Measurements from ENCODE around the gene MUC5B. TPM values are rescaled to one million over a fixed set of nuclear protein-coding genes. Genes with fewer than 3 reads are reported as not detected.
A peak's percentile ranks its signal among the peaks of the same experiment; 100 is the strongest.

Gene MUC5B
- total and polyA plus RNA-seq, 2 donors from 2014 or later = 0.38 TPM; not detected in 1

DNA sequence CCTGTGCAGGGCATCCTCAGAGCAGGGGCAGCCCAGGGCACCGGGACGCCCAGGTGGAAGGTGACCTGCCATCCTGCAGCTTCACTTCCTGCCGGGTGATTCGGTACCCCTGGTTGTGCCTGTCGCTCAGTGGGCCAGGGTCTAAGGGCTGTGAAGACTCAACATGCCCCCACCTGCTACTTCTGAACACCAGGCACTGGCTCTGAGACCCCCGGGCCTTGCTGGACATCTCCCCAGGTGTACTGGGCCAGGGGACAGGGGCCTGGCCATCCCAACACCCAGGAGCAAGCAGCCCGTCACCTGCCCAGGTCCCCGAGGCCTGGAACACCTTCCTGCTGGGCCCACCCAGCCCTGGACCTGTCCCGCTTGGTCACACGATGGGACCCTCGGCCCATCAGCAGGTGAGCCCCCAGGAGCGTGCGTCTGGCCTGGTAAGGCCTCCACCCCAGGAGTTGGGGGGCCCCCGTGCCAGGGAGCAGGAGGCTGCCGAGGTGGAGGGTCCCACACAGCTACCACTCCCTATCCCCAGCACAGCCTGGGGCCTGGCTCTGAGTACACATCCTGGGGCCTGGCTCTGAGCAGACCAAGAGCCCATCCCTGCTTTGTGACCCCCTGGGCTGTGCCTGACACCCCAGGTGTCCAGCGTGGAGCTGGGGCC lies 3.9 kb upstream of the MUC5B start:
- peak in 2 of 5 donors; percentile 25 to 60 for DNase-seq
- Histone ChIP-seq H3K36me3 (ENCODE audit: control insufficient read depth in 2 of 3, insufficient read depth in 3 of 3, low read length in 3 of 3) (no peaks in the 10 kb centered on the region), H3K9me3 (ENCODE audit: control insufficient read depth in 2 of 3, insufficient read depth in 1 of 3, low read length in 3 of 3) (no peaks in the 10 kb centered on the region), H3K9ac (ENCODE audit: low read length in 3 of 3) (no peak overlapping the region), H3K4me3 (ENCODE audit: low read length in 3 of 3) (no peak overlapping the region), H3K27ac (ENCODE audit: low read depth in 2 of 2, low read length in 2 of 2) (no peak overlapping the region), H3K4me1 (ENCODE audit: control insufficient read depth in 2 of 3, insufficient read depth in 2 of 3, low read depth in 1 of 3, low read length in 3 of 3) (no peaks in the 10 kb centered on the region), H3K27me3 (ENCODE audit: control insufficient read depth, insufficient read depth, low read length) (no peaks in the 10 kb centered on the region)
- intact Hi-C loops (cut with DNase I) = no loop called here
- FAIRE-seq = no peak
- TF ChIP-seq, protein P1, sequence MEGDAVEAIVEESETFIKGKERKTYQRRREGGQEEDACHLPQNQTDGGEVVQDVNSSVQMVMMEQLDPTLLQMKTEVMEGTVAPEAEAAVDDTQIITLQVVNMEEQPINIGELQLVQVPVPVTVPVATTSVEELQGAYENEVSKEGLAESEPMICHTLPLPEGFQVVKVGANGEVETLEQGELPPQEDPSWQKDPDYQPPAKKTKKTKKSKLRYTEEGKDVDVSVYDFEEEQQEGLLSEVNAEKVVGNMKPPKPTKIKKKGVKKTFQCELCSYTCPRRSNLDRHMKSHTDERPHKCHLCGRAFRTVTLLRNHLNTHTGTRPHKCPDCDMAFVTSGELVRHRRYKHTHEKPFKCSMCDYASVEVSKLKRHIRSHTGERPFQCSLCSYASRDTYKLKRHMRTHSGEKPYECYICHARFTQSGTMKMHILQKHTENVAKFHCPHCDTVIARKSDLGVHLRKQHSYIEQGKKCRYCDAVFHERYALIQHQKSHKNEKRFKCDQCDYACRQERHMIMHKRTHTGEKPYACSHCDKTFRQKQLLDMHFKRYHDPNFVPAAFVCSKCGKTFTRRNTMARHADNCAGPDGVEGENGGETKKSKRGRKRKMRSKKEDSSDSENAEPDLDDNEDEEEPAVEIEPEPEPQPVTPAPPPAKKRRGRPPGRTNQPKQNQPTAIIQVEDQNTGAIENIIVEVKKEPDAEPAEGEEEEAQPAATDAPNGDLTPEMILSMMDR (IDR thresholded peaks at IDR 0.05; ENCODE audit: borderline replicate concordance, extremely low read depth, insufficient read depth) = no peak

DNA sequence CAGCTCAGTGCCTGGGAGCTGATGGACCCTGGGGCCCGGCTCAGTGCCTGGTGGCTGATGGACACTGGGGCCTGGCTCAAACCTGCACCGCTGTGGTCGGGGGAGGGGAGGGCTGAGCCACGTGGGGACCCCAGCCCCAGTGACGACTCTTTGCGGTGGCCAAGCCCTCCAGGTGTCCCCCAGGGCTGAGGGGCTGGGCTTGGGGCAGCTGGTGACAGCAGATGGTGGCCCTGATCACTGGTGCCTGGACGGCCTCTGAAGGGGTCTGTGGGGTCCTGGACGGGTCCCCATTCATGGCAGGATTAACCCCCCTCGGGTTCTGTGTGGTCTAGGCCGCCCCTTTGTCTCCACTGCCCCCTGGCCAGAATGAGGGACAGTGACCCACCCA lies 3.4 kb upstream of the MUC5B start:
- TF ChIP-seq, protein P1 (IDR thresholded peaks at IDR 0.05; ENCODE audit: borderline replicate concordance, extremely low read depth, insufficient read depth) = no peak
- Histone ChIP-seq H3K9me3 (ENCODE audit: control insufficient read depth in 2 of 3, insufficient read depth in 1 of 3, low read length in 3 of 3) (no peaks in the 10 kb centered on the region), H3K9ac (ENCODE audit: low read length in 3 of 3) (no peak overlapping the region), H3K36me3 (ENCODE audit: control insufficient read depth in 2 of 3, insufficient read depth in 3 of 3, low read length in 3 of 3) (no peaks in the 10 kb centered on the region), H3K27ac (ENCODE audit: low read depth in 2 of 2, low read length in 2 of 2) (no peak overlapping the region), H3K27me3 (ENCODE audit: control insufficient read depth, insufficient read depth, low read length) (no peaks in the 10 kb centered on the region), H3K4me3 (ENCODE audit: low read length in 3 of 3) (no peak overlapping the region), H3K4me1 (ENCODE audit: control insufficient read depth in 2 of 3, insufficient read depth in 2 of 3, low read depth in 1 of 3, low read length in 3 of 3) (no peaks in the 10 kb centered on the region)
- intact Hi-C loops (cut with DNase I) = no loop called here
- DNase-seq = peak in 2 of 5 donors; percentile 41 to 62
- FAIRE-seq = no peak

DNA sequence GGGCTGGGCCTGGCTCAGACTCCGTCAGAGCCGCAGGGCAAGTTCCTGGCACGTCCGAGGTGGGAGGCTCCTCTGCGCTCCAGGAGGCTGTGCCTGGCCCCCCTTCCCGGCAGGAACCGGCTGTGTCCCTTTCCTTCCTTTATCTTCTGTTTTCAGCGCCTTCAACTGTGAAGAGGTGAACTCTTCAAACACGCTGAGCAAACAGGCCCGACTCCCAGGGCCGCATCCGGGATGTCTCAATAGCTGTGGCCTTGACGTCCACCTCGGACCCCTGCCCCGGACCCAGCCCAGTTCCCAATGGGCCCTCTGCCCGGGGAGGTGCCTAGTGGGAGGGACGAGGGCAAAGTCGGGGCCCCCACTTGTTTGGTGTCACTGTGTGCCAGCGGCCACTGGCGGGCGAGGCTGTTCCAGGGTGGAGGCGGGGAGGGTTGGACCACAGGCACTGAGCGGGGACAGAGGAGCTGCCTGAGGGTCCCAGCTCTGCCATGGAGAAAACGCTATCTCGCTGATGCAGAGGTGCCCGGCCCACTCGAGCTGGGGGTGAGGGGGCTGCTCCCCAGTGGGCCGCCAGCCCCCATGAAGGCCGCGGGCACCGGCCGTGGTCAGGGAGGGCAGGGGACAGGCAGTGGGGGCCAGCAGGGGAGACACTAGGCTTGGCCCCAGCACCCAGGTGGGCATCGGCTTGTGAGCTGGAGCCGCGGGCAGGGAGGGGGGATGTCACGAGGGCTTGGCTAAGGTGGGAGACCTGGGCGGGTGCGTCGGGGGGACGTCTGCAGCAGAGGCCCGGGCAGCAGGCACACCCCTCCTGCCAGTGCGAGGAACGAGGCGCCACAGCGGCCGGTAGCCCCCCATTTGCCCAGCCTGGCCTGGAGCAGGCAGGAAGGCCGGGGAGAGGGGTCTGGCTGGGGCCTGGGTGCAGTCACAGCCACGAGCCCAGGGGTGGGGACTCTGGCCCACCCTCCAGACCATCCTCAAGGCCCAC lies 2.7 kb upstream of the MUC5B start:
- H3K36me3 ChIP-seq (ENCODE audit: control insufficient read depth in 2 of 3, insufficient read depth in 3 of 3, low read length in 3 of 3) = no peaks in the 10 kb centered on the region
- FAIRE-seq (no peak), DNase-seq (peak in 2 of 5 donors; percentile 39 to 77)
- no peaks in the 10 kb centered on the region for H3K4me1 ChIP-seq (ENCODE audit: control insufficient read depth in 2 of 3, insufficient read depth in 2 of 3, low read depth in 1 of 3, low read length in 3 of 3)
- intact Hi-C loops (cut with DNase I) = no loop called here
- no peak overlapping the region for H3K4me3 ChIP-seq (ENCODE audit: low read length in 3 of 3)
- TF ChIP-seq, protein P1 (IDR thresholded peaks at IDR 0.05; ENCODE audit: borderline replicate concordance, extremely low read depth, insufficient read depth) = no peak
- no peaks in the 10 kb centered on the region for H3K27me3 ChIP-seq (ENCODE audit: control insufficient read depth, insufficient read depth, low read length)
- H3K9ac ChIP-seq (ENCODE audit: low read length in 3 of 3) = no peak overlapping the region
- no peak overlapping the region for H3K27ac ChIP-seq (ENCODE audit: low read depth in 2 of 2, low read length in 2 of 2)
- H3K9me3 ChIP-seq (ENCODE audit: control insufficient read depth in 2 of 3, insufficient read depth in 1 of 3, low read length in 3 of 3) = no peaks in the 10 kb centered on the region
